Ovary (tissue), 3 donors: ENCODE data around the gene ZMYND10.

Source experiments
- EP300 ChIP-seq: sonication (generic); formaldehyde crosslinking; IDR thresholded peaks from one replicate; pipeline ENCODE4 v1.6.1; 2017; ENCODE audit warnings: antibody characterized with exemption
- POLR2A ChIP-seq: fragments of 450-650 bp; IDR thresholded peaks from one replicate; pipeline ENCODE4 v1.6.1; 2017; ENCODE audit warnings: antibody characterized with exemption, mild to moderate bottlenecking, moderate library complexity
- TF ChIP-seq, protein P1 (sequence below), 3 donors: fragments of 450-650 bp in 2 of 3; fragments of 200-600 bp in 1 of 3; IDR thresholded peaks; one replicate each; pipeline versions ENCODE4 v1.5.1 to v1.8.0; 2016 to 2022; ENCODE audit warnings: antibody characterized with exemption in 3 of 3, mild to moderate bottlenecking in 1 of 3
- donor health status: DM: no; HTN: no; CAD: no.

DNA sequence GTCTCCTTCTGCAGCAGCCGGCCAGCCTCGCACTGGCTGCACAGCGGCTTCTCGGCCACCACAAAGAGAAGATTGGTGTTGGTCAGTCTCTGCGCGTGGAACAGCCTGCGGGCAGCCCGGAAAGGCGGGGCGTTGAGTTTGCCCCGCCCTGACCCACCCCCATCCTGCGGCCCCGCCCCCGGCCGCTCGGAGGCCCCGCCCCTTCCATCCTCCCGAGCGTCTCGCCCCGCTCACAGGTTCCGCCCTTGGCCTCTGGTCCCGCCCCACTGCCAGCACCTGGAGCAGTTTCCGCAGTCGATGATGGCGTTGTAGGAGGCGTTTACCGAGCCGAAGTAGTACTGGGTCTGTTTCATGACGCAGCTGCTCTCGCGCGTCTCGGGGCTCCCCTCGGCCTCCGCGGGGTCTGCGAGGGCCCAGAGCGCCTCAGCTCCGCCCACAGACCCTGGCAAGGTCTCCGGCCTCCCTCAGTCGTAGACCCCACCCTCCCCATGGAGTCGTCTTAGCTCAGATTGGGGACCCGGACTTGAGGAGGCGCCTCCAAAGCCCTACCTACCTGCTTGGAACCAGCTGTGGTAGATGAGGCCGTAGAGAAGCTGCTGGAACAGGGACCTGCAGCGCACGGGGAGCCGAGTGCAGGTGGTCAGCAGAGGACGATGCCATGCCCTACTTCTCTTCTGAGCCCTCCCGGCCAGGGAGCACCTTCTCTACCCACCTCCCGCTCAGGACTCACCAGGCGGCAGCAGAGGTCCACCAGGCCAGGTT lies 19.7 kb upstream of the ZMYND10 start:
- TF ChIP-seq, protein P1, sequence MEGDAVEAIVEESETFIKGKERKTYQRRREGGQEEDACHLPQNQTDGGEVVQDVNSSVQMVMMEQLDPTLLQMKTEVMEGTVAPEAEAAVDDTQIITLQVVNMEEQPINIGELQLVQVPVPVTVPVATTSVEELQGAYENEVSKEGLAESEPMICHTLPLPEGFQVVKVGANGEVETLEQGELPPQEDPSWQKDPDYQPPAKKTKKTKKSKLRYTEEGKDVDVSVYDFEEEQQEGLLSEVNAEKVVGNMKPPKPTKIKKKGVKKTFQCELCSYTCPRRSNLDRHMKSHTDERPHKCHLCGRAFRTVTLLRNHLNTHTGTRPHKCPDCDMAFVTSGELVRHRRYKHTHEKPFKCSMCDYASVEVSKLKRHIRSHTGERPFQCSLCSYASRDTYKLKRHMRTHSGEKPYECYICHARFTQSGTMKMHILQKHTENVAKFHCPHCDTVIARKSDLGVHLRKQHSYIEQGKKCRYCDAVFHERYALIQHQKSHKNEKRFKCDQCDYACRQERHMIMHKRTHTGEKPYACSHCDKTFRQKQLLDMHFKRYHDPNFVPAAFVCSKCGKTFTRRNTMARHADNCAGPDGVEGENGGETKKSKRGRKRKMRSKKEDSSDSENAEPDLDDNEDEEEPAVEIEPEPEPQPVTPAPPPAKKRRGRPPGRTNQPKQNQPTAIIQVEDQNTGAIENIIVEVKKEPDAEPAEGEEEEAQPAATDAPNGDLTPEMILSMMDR (IDR thresholded peaks at IDR 0.05), result no peak
- TF ChIP-seq EP300 (no peak), POLR2A (no peak)
